Measurements from ENCODE around the gene IPO4.

The IPO4 gene

GRCh38 chr14:24171422-24172260 lies 17.0 kb downstream of the IPO4 start, which contains the start of gene REC8:
Gene REC8 (plus strand): TSS chr14:24172080. CDS start chr14:24172553, 473 bp downstream.
- TF ChIP-seq USF1 (IDR thresholded peaks at IDR 0.05), result no peak
- TF ChIP-seq NFIC (IDR thresholded peaks at IDR 0.05), result no peak
- TF ChIP-seq YY1 (IDR thresholded peaks at IDR 0.05; ENCODE audit: low read depth), result no peak
- TF ChIP-seq CEBPB (IDR thresholded peaks at IDR 0.05), result no peak
- TF ChIP-seq TEAD4 (IDR thresholded peaks at IDR 0.05), result no peak
- no peak for TF ChIP-seq CREB1 (IDR thresholded peaks at IDR 0.05; ENCODE audit: low read depth)
- no peak for TF ChIP-seq RAD21 (IDR thresholded peaks at IDR 0.05; ENCODE audit: low read depth)
- TF ChIP-seq, protein P1, sequence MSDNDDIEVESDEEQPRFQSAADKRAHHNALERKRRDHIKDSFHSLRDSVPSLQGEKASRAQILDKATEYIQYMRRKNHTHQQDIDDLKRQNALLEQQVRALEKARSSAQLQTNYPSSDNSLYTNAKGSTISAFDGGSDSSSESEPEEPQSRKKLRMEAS (IDR thresholded peaks at IDR 0.05), result no peak
- no peak for TF ChIP-seq TCF12 (IDR thresholded peaks at IDR 0.05; ENCODE audit: low read depth)
- TF ChIP-seq TAF1 (IDR thresholded peaks at IDR 0.05; ENCODE audit: low read depth), result no peak
- no peak for TF ChIP-seq EP300 (IDR thresholded peaks at IDR 0.05; ENCODE audit: borderline replicate concordance)
- no peak for TF ChIP-seq ZBTB7A (IDR thresholded peaks at IDR 0.05; ENCODE audit: low read depth)

GRCh38 chr14:24167469-24168114 lies 21.0 kb downstream of the IPO4 start:
- no peak for TF ChIP-seq YY1 (IDR thresholded peaks at IDR 0.05; ENCODE audit: low read depth)

- TF ChIP-seq ZBTB7A (IDR thresholded peaks at IDR 0.05; ENCODE audit: low read depth) (no peak), CEBPB (IDR thresholded peaks at IDR 0.05) (no peak), NFIC (IDR thresholded peaks at IDR 0.05) (no peak), USF1 (IDR thresholded peaks at IDR 0.05) (no peak), RAD21 (IDR thresholded peaks at IDR 0.05; ENCODE audit: low read depth) (no peak), TCF12 (IDR thresholded peaks at IDR 0.05; ENCODE audit: low read depth) (no peak)
- TF ChIP-seq, protein P2, sequence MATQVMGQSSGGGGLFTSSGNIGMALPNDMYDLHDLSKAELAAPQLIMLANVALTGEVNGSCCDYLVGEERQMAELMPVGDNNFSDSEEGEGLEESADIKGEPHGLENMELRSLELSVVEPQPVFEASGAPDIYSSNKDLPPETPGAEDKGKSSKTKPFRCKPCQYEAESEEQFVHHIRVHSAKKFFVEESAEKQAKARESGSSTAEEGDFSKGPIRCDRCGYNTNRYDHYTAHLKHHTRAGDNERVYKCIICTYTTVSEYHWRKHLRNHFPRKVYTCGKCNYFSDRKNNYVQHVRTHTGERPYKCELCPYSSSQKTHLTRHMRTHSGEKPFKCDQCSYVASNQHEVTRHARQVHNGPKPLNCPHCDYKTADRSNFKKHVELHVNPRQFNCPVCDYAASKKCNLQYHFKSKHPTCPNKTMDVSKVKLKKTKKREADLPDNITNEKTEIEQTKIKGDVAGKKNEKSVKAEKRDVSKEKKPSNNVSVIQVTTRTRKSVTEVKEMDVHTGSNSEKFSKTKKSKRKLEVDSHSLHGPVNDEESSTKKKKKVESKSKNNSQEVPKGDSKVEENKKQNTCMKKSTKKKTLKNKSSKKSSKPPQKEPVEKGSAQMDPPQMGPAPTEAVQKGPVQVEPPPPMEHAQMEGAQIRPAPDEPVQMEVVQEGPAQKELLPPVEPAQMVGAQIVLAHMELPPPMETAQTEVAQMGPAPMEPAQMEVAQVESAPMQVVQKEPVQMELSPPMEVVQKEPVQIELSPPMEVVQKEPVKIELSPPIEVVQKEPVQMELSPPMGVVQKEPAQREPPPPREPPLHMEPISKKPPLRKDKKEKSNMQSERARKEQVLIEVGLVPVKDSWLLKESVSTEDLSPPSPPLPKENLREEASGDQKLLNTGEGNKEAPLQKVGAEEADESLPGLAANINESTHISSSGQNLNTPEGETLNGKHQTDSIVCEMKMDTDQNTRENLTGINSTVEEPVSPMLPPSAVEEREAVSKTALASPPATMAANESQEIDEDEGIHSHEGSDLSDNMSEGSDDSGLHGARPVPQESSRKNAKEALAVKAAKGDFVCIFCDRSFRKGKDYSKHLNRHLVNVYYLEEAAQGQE (IDR thresholded peaks at IDR 0.05; ENCODE audit: low read depth), result no peak
- TF ChIP-seq, protein P1 (IDR thresholded peaks at IDR 0.05), result no peak
Measured at GRCh38 chr14:24165785-24166184, 22.8 kb downstream of the IPO4 start.

GRCh38 chr14:24164518-24164991 lies 24.1 kb downstream of the IPO4 start:
- TF ChIP-seq NFIC (IDR thresholded peaks at IDR 0.05) (no peak), ZBTB7A (IDR thresholded peaks at IDR 0.05; ENCODE audit: low read depth) (no peak), TAF1 (IDR thresholded peaks at IDR 0.05; ENCODE audit: low read depth) (no peak), CEBPB (IDR thresholded peaks at IDR 0.05) (no peak), EGR1 (IDR thresholded peaks at IDR 0.05) (no peak), USF1 (IDR thresholded peaks at IDR 0.05) (no peak), TCF12 (IDR thresholded peaks at IDR 0.05; ENCODE audit: low read depth) (no peak), RAD21 (IDR thresholded peaks at IDR 0.05; ENCODE audit: low read depth) (no peak), YY1 (IDR thresholded peaks at IDR 0.05; ENCODE audit: low read depth) (no peak), FOXM1 (IDR thresholded peaks at IDR 0.05; ENCODE audit: borderline replicate concordance, low read depth) (no peak), EP300 (IDR thresholded peaks at IDR 0.05; ENCODE audit: borderline replicate concordance) (no peak)
- TF ChIP-seq, protein P2 (IDR thresholded peaks at IDR 0.05; ENCODE audit: low read depth), result no peak
- TF ChIP-seq, protein P1 (IDR thresholded peaks at IDR 0.05), result no peak

- TF ChIP-seq RAD21 (IDR thresholded peaks at IDR 0.05; ENCODE audit: low read depth) (no peak), NFIC (IDR thresholded peaks at IDR 0.05) (no peak), TCF12 (IDR thresholded peaks at IDR 0.05; ENCODE audit: low read depth) (no peak), CREB1 (IDR thresholded peaks at IDR 0.05; ENCODE audit: low read depth) (no peak), YY1 (IDR thresholded peaks at IDR 0.05; ENCODE audit: low read depth) (no peak), CEBPB (IDR thresholded peaks at IDR 0.05) (no peak), EGR1 (IDR thresholded peaks at IDR 0.05) (no peak), FOXM1 (IDR thresholded peaks at IDR 0.05; ENCODE audit: borderline replicate concordance, low read depth) (no peak), USF1 (IDR thresholded peaks at IDR 0.05) (no peak), TAF1 (IDR thresholded peaks at IDR 0.05; ENCODE audit: low read depth) (no peak)
- TF ChIP-seq, protein P1 (IDR thresholded peaks at IDR 0.05), result no peak
Measured at GRCh38 chr14:24162093-24162492, 26.5 kb downstream of the IPO4 start.
